ENCODE data around the gene CLCN6. TPM values are rescaled to one million over a fixed set of nuclear protein-coding genes. Genes with fewer than 3 reads are reported as not detected.

The CLCN6 gene, protein sequence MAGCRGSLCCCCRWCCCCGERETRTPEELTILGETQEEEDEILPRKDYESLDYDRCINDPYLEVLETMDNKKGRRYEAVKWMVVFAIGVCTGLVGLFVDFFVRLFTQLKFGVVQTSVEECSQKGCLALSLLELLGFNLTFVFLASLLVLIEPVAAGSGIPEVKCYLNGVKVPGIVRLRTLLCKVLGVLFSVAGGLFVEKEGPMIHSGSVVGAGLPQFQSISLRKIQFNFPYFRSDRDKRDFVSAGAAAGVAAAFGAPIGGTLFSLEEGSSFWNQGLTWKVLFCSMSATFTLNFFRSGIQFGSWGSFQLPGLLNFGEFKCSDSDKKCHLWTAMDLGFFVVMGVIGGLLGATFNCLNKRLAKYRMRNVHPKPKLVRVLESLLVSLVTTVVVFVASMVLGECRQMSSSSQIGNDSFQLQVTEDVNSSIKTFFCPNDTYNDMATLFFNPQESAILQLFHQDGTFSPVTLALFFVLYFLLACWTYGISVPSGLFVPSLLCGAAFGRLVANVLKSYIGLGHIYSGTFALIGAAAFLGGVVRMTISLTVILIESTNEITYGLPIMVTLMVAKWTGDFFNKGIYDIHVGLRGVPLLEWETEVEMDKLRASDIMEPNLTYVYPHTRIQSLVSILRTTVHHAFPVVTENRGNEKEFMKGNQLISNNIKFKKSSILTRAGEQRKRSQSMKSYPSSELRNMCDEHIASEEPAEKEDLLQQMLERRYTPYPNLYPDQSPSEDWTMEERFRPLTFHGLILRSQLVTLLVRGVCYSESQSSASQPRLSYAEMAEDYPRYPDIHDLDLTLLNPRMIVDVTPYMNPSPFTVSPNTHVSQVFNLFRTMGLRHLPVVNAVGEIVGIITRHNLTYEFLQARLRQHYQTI
- polyA plus RNA-seq (2013), result 19.8 and 20.5 TPM in 2 replicates

DNA sequence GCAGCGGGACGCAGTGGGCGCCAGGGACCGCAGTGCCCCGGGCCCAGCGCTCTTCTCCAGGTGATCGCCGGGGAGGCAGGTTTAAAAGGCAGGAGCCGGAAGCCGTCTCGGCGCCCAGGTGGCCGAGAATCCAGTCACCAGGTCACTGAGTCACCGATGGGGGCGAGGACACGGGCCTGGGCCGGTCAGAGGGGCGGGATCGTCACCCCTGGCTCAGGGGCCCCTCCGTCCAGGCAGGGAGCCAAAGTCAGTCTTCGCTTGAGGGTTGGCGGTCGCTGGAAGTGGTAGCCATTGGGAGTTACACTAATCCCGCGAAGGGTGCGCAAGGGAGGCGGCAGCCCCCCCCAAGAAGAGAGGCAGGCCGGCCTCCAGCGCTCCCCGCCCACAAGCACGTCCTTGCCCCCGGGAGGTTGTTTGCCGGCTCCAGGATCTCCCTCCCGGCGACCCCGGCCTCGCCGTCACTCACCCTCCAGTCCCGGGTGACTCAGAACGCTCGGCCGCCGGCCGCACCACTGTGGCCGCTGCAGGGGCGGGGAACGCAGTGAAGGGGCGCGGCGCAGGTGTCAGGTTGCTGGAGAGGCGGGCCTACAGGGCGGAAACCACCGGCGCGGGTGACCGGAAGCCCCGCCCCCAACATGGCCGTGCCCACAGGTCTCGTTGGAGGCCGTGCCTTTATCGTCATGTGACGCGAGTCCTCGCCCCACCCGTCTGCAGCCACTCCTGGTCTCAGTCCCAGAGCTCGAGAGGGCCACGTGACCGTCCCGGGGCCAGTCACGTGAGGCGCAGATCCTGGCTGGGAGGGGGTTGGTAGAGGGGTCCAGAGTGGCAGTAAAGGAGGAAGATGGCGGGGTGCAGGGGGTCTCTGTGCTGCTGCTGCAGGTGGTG, at the start of gene CLCN6, which contains the start of gene MTHFR:
Gene CLCN6, plus strand, starts transcription at position 770 of the 885 bp plus-strand sequence. Its CDS starts 72 bp downstream, at position 842.
Gene MTHFR, minus strand, starts transcription at position 543 of the 885 bp plus-strand sequence. CDS start 2,848 bp downstream, outside the sequence.
- Histone ChIP-seq H3K79me1 (ENCODE audit: low read length) (peaks cover 29% of the 10 kb centered on the region), H4K91ac (ENCODE audit: low read depth, low read length) (peak within 1 kb of the TSS; percentile 98), H3K18ac (ENCODE audit: low read length) (peak within 1 kb of the TSS; percentile 98), H3K27ac (ENCODE audit: low read depth, low read length) (peak within 1 kb of the TSS; percentile 98), H3K27me3 (ENCODE audit: insufficient read depth, low read length) (no peaks in the 10 kb centered on the region), H3K4me3 (ENCODE audit: low read depth, low read length) (peak within 1 kb of the TSS; percentile 94), H3K9ac (ENCODE audit: low read length) (peak within 1 kb of the TSS; percentile 80), H3K4me2 (ENCODE audit: low read length) (peak within 1 kb of the TSS; percentile 95), H3K4ac (ENCODE audit: low read depth, low read length) (peak within 1 kb of the TSS; percentile 93), H3K9me3 (ENCODE audit: insufficient read depth, low read depth, low read length) (peaks cover 2% of the 10 kb centered on the region), H2AFZ (ENCODE audit: insufficient read depth, low read length, poor library complexity) (peak within 1 kb of the TSS; percentile 95), H3K23ac (ENCODE audit: low read length) (no peak within 1 kb of the TSS), H2BK120ac (ENCODE audit: insufficient read depth, low read length, poor library complexity) (peak within 1 kb of the TSS; percentile 96), H2AK5ac (ENCODE audit: low read length) (peak within 1 kb of the TSS; percentile 98), H3K79me2 (ENCODE audit: control insufficient read depth, insufficient read depth, low read length, poor library complexity) (peaks cover 14% of the 10 kb centered on the region), H3K14ac (ENCODE audit: low read length) (peak within 1 kb of the TSS; percentile 96), H3K4me1 (ENCODE audit: control insufficient read depth in 1 of 2, insufficient read depth in 2 of 2, low read length in 2 of 2) (peaks cover 24 to 30% of the 10 kb centered on the region in 2 experiments), H4K8ac (ENCODE audit: low read depth, low read length) (peak within 1 kb of the TSS; percentile 98), H4K12ac (ENCODE audit: low read depth, low read length) (peak within 1 kb of the TSS; percentile 96), H3K36me3 (ENCODE audit: control insufficient read depth in 1 of 2, insufficient read depth in 2 of 2, low read length in 2 of 2) (peaks cover 15 to 21% of the 10 kb centered on the region in 2 experiments), H2BK5ac (ENCODE audit: low read depth, low read length, poor library complexity) (peak within 1 kb of the TSS; percentile 98), H2BK12ac (ENCODE audit: low read length) (peak within 1 kb of the TSS; percentile 89)
- DNase-seq, result peak; percentile 99 to 100
- no CpG with 5 or more reads among the region's 72 CpGs for WGBS (ENCODE audit: extremely low coverage, insufficient coverage, insufficient read length)

DNA sequence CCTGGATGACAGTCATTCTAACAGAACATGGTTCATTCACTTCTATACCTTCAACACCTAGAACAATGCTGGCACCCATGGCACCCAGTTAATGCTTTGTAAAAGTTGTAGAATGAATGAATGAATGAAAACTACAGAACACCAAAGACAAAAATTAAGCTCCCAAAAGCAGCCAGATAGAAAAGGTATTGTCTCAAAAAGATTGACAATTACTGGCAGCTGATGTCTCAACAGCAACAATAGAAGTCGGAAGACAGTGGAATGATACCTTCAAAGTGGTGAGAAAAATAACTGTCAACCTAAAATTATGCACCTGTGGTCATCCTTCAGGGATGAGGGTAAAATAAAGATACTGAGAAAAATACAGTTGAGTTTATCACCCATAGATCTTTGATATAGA, 48.9 kb upstream of the CLCN6 start:
- no peaks in the 10 kb centered on the region for H3K79me2 ChIP-seq (ENCODE audit: control insufficient read depth, insufficient read depth, low read length, poor library complexity)
- peak in 1 of 2 donors; percentile 20 for DNase-seq

DNA sequence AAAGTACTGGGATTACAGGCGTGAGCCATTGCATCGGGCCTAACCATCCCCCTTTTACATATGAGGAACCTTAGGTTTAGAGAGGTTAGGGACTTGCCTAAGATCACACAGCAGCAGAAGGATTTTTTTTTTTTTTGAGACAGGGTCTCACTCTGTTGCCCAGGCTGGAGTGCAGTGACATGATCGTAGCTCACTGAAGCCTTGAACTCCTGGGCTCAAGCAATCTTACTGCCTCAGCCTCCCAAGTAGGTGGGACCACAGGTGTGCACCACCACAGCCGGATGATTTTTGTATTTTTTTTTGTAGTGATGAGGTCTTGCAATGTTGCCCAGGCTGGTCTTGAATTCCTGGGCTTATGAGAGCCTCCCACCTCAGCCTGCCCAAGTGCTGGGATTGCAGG, 46.2 kb upstream of the CLCN6 start:
- Histone ChIP-seq H3K79me2 (ENCODE audit: control insufficient read depth, insufficient read depth, low read length, poor library complexity) (no peaks in the 10 kb centered on the region), H3K9me3 (ENCODE audit: insufficient read depth, low read depth, low read length) (peaks cover 6% of the 10 kb centered on the region), H4K91ac (ENCODE audit: low read depth, low read length) (no peak overlapping the region), H3K23ac (ENCODE audit: low read length) (no peak overlapping the region), H3K4me2 (ENCODE audit: low read length) (no peak overlapping the region), H3K18ac (ENCODE audit: low read length) (no peak overlapping the region), H4K12ac (ENCODE audit: low read depth, low read length) (no peak overlapping the region), H2AK5ac (ENCODE audit: low read length) (no peak overlapping the region), H3K14ac (ENCODE audit: low read length) (no peak overlapping the region), H4K8ac (ENCODE audit: low read depth, low read length) (no peak overlapping the region), H3K27ac (ENCODE audit: low read depth, low read length) (no peak overlapping the region), H3K36me3 (ENCODE audit: control insufficient read depth in 1 of 2, insufficient read depth in 2 of 2, low read length in 2 of 2) (no peaks in the 10 kb centered on the region), H2AFZ (ENCODE audit: insufficient read depth, low read length, poor library complexity) (no peak overlapping the region), H2BK12ac (ENCODE audit: low read length) (no peak overlapping the region), H3K9ac (ENCODE audit: low read length) (no peak overlapping the region), H2BK5ac (ENCODE audit: low read depth, low read length, poor library complexity) (no peak overlapping the region), H3K4ac (ENCODE audit: low read depth, low read length) (no peak overlapping the region), H2BK120ac (ENCODE audit: insufficient read depth, low read length, poor library complexity) (no peak overlapping the region), H3K79me1 (ENCODE audit: low read length) (no peaks in the 10 kb centered on the region), H3K4me1 (ENCODE audit: control insufficient read depth in 1 of 2, insufficient read depth in 2 of 2, low read length in 2 of 2) (peaks cover 0 to 3% of the 10 kb centered on the region in 2 experiments), H3K4me3 (ENCODE audit: low read depth, low read length) (no peak overlapping the region), H3K27me3 (ENCODE audit: insufficient read depth, low read length) (peaks cover 8% of the 10 kb centered on the region)
- WGBS (ENCODE audit: extremely low coverage, insufficient coverage, insufficient read length), result no CpG with 5 or more reads among the region's 4 CpGs
- DNase-seq, result no peak

More for the DNA sequence above, 48.9 kb upstream of the CLCN6 start:
- Histone ChIP-seq H3K9ac (ENCODE audit: low read length) (no peak overlapping the region), H3K36me3 (ENCODE audit: control insufficient read depth in 1 of 2, insufficient read depth in 2 of 2, low read length in 2 of 2) (no peaks in the 10 kb centered on the region), H3K27ac (ENCODE audit: low read depth, low read length) (no peak overlapping the region), H4K12ac (ENCODE audit: low read depth, low read length) (no peak overlapping the region), H3K4me3 (ENCODE audit: low read depth, low read length) (no peak overlapping the region), H3K9me3 (ENCODE audit: insufficient read depth, low read depth, low read length) (peaks cover 6% of the 10 kb centered on the region), H2BK12ac (ENCODE audit: low read length) (no peak overlapping the region), H4K8ac (ENCODE audit: low read depth, low read length) (no peak overlapping the region), H3K27me3 (ENCODE audit: insufficient read depth, low read length) (peaks cover 7% of the 10 kb centered on the region), H3K4me1 (ENCODE audit: control insufficient read depth in 1 of 2, insufficient read depth in 2 of 2, low read length in 2 of 2) (peaks cover 16 to 19% of the 10 kb centered on the region in 2 experiments), H2AK5ac (ENCODE audit: low read length) (no peak overlapping the region), H2BK5ac (ENCODE audit: low read depth, low read length, poor library complexity) (no peak overlapping the region), H3K18ac (ENCODE audit: low read length) (no peak overlapping the region), H2BK120ac (ENCODE audit: insufficient read depth, low read length, poor library complexity) (no peak overlapping the region), H3K14ac (ENCODE audit: low read length) (no peak overlapping the region), H4K91ac (ENCODE audit: low read depth, low read length) (no peak overlapping the region), H3K4me2 (ENCODE audit: low read length) (no peak overlapping the region), H3K4ac (ENCODE audit: low read depth, low read length) (no peak overlapping the region), H3K23ac (ENCODE audit: low read length) (no peak overlapping the region), H3K79me1 (ENCODE audit: low read length) (no peaks in the 10 kb centered on the region), H2AFZ (ENCODE audit: insufficient read depth, low read length, poor library complexity) (no peak overlapping the region)
- WGBS (ENCODE audit: extremely low coverage, insufficient coverage, insufficient read length), result no CpG with 5 or more reads among the region's 1 CpG

All from trophoblast cell (in vitro differentiated cells and primary cell).